HepG2 (cell line): Measurements from ENCODE around the gene GRAMD4.

Experiments
- DPF2 ChIP-seq: sonication (generic); formaldehyde crosslinking; IDR thresholded peaks from 2 replicates; pipeline ENCODE4 v1.4.0; 2020; ENCODE audit warnings: mild to moderate bottlenecking, low read depth, missing genetic modification reagents, borderline replicate concordance
- GABPA ChIP-seq, 2 experiments: IDR thresholded peaks; 2 replicates each; pipeline ENCODE4 v1.6.1; 2011 to 2016; ENCODE audit warnings: low read depth in 2 of 2, low read length in 1 of 2, missing biosample characterization in 1 of 2, missing genetic modification characterization in 1 of 2
- HNF4G ChIP-seq, 2 experiments: sonication (generic) in 1 of 2; formaldehyde crosslinking in 1 of 2; IDR thresholded peaks; 2 replicates each; pipeline versions ENCODE4 v1.4.0 to v1.6.1; 2011 to 2020; ENCODE audit warnings: borderline replicate concordance in 2 of 2, low read depth in 2 of 2, mild to moderate bottlenecking in 2 of 2, low read length in 1 of 2, missing genetic modification reagents in 1 of 2, moderate library complexity in 1 of 2
- JUND ChIP-seq: sonication (generic); formaldehyde crosslinking; IDR thresholded peaks from 2 replicates; pipeline ENCODE4 v1.8.0; 2022; ENCODE audit warnings: mild to moderate bottlenecking, missing genetic modification reagents
- MEIS2 ChIP-seq: sonication (generic); formaldehyde crosslinking; IDR thresholded peaks from 2 replicates; pipeline ENCODE4 v1.9.0; 2021; ENCODE audit warnings: mild to moderate bottlenecking, missing genetic modification reagents
- NFYB ChIP-seq: sonication (generic); formaldehyde crosslinking; IDR thresholded peaks from 2 replicates; pipeline ENCODE4 v1.4.0; 2020; ENCODE audit warnings: missing genetic modification reagents
- SP5 ChIP-seq: IDR thresholded peaks from 2 replicates; pipeline ENCODE4 v1.6.1; 2016; ENCODE audit warnings: low read depth, borderline replicate concordance
- TBP ChIP-seq: sonication (generic); formaldehyde crosslinking; IDR thresholded peaks from 2 replicates; pipeline ENCODE4 v1.5.0; 2020; ENCODE audit warnings: missing genetic modification reagents
- ZNF232 ChIP-seq: sonication (generic); formaldehyde crosslinking; IDR thresholded peaks from 2 replicates; pipeline ENCODE4 v1.4.0; 2020; ENCODE audit warnings: missing genetic modification reagents, borderline replicate concordance
- ZNF589 ChIP-seq: sonication (generic); formaldehyde crosslinking; conservative IDR thresholded peaks from 2 replicates; pipeline ENCODE4 v1.8.0; 2022; ENCODE audit warnings: mild to moderate bottlenecking, moderate library complexity, missing genetic modification reagents
- TF ChIP-seq, protein P1 (sequence below): sonication (generic); formaldehyde crosslinking; IDR thresholded peaks from 2 replicates; pipeline ENCODE4 v1.4.0; 2020; ENCODE audit warnings: missing genetic modification reagents, borderline replicate concordance
- TF ChIP-seq, protein P2 (sequence below): sonication (generic); formaldehyde crosslinking; IDR thresholded peaks from 2 replicates; pipeline ENCODE4 v1.4.0; 2020; ENCODE audit warnings: missing genetic modification reagents, borderline replicate concordance
- TF ChIP-seq, protein P3 (sequence below): conservative IDR thresholded peaks from 2 replicates; pipeline ENCODE4 v1.6.1; 2018; ENCODE audit warnings: missing genetic modification reagents
- TF ChIP-seq, protein P4 (sequence below): sonication (generic); formaldehyde crosslinking; IDR thresholded peaks from 2 replicates; pipeline ENCODE4 v1.5.0; 2020; ENCODE audit warnings: mild to moderate bottlenecking, missing genetic modification reagents, moderate library complexity

DNA sequence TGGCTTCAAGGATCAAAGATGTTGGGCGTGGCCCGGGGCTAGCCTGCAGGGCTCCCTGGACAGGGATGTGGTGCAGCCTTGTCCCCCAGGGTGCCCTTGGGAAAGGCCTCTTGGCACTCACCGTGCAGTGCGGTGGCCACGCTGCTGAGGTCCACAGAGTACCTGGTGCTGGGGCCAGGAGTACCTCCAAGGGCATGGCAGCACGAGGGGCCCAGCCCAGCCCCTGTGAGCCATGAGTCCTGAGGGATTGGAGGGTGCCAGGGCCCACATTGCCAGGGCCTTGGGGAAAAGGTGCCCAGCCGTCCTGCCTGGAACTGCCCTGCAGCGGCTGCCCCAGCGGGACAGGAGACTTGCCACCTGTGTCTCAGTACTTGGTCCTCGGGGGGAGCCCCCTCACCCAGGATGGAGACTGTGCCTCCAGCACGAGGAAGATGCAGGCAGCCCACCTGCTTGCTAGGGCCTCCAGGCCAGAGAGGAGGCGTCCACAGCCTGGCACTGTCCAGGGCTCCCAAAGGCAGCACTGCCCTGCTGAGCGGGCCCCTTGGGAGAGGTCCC, 44.2 kb downstream of the GRAMD4 start:
- TF ChIP-seq, protein P1, sequence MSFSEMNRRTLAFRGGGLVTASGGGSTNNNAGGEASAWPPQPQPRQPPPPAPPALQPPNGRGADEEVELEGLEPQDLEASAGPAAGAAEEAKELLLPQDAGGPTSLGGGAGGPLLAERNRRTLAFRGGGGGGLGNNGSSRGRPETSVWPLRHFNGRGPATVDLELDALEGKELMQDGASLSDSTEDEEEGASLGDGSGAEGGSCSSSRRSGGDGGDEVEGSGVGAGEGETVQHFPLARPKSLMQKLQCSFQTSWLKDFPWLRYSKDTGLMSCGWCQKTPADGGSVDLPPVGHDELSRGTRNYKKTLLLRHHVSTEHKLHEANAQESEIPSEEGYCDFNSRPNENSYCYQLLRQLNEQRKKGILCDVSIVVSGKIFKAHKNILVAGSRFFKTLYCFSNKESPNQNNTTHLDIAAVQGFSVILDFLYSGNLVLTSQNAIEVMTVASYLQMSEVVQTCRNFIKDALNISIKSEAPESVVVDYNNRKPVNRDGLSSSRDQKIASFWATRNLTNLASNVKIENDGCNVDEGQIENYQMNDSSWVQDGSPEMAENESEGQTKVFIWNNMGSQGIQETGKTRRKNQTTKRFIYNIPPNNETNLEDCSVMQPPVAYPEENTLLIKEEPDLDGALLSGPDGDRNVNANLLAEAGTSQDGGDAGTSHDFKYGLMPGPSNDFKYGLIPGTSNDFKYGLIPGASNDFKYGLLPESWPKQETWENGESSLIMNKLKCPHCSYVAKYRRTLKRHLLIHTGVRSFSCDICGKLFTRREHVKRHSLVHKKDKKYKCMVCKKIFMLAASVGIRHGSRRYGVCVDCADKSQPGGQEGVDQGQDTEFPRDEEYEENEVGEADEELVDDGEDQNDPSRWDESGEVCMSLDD (CRISPR knock-in tag), result no peak
- TF ChIP-seq, protein P2, sequence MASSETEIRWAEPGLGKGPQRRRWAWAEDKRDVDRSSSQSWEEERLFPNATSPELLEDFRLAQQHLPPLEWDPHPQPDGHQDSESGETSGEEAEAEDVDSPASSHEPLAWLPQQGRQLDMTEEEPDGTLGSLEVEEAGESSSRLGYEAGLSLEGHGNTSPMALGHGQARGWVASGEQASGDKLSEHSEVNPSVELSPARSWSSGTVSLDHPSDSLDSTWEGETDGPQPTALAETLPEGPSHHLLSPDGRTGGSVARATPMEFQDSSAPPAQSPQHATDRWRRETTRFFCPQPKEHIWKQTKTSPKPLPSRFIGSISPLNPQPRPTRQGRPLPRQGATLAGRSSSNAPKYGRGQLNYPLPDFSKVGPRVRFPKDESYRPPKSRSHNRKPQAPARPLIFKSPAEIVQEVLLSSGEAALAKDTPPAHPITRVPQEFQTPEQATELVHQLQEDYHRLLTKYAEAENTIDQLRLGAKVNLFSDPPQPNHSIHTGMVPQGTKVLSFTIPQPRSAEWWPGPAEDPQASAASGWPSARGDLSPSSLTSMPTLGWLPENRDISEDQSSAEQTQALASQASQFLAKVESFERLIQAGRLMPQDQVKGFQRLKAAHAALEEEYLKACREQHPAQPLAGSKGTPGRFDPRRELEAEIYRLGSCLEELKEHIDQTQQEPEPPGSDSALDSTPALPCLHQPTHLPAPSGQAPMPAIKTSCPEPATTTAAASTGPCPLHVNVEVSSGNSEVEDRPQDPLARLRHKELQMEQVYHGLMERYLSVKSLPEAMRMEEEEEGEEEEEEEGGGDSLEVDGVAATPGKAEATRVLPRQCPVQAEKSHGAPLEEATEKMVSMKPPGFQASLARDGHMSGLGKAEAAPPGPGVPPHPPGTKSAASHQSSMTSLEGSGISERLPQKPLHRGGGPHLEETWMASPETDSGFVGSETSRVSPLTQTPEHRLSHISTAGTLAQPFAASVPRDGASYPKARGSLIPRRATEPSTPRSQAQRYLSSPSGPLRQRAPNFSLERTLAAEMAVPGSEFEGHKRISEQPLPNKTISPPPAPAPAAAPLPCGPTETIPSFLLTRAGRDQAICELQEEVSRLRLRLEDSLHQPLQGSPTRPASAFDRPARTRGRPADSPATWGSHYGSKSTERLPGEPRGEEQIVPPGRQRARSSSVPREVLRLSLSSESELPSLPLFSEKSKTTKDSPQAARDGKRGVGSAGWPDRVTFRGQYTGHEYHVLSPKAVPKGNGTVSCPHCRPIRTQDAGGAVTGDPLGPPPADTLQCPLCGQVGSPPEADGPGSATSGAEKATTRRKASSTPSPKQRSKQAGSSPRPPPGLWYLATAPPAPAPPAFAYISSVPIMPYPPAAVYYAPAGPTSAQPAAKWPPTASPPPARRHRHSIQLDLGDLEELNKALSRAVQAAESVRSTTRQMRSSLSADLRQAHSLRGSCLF (CRISPR knock-in tag), result no peak
- TF ChIP-seq, protein P3, sequence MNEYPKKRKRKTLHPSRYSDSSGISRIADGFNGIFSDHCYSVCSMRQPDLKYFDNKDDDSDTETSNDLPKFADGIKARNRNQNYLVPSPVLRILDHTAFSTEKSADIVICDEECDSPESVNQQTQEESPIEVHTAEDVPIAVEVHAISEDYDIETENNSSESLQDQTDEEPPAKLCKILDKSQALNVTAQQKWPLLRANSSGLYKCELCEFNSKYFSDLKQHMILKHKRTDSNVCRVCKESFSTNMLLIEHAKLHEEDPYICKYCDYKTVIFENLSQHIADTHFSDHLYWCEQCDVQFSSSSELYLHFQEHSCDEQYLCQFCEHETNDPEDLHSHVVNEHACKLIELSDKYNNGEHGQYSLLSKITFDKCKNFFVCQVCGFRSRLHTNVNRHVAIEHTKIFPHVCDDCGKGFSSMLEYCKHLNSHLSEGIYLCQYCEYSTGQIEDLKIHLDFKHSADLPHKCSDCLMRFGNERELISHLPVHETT (CRISPR knock-in tag), result no peak
- TF ChIP-seq DPF2 (CRISPR knock-in tag), result no peak
- TF ChIP-seq TBP (CRISPR knock-in tag), result no peak
- no peak for TF ChIP-seq HNF4G (IDR thresholded peaks at IDR 0.05; ENCODE audit: borderline replicate concordance, low read depth, low read length)
- no peak for TF ChIP-seq HNF4G (CRISPR knock-in tag; IDR thresholded peaks at IDR 0.05; ENCODE audit: borderline replicate concordance, low read depth)
- no peak for TF ChIP-seq NFYB (CRISPR knock-in tag)
- TF ChIP-seq, protein P4, sequence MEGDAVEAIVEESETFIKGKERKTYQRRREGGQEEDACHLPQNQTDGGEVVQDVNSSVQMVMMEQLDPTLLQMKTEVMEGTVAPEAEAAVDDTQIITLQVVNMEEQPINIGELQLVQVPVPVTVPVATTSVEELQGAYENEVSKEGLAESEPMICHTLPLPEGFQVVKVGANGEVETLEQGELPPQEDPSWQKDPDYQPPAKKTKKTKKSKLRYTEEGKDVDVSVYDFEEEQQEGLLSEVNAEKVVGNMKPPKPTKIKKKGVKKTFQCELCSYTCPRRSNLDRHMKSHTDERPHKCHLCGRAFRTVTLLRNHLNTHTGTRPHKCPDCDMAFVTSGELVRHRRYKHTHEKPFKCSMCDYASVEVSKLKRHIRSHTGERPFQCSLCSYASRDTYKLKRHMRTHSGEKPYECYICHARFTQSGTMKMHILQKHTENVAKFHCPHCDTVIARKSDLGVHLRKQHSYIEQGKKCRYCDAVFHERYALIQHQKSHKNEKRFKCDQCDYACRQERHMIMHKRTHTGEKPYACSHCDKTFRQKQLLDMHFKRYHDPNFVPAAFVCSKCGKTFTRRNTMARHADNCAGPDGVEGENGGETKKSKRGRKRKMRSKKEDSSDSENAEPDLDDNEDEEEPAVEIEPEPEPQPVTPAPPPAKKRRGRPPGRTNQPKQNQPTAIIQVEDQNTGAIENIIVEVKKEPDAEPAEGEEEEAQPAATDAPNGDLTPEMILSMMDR, result no peak
- TF ChIP-seq MEIS2 (CRISPR knock-in tag), result no peak
- TF ChIP-seq SP5, result no peak
- TF ChIP-seq JUND (CRISPR knock-in tag), result no peak
- TF ChIP-seq GABPA (IDR thresholded peaks at IDR 0.05; ENCODE audit: low read depth, low read length), result no peak
- TF ChIP-seq GABPA (CRISPR knock-in tag; IDR thresholded peaks at IDR 0.05; ENCODE audit: low read depth), result no peak
- TF ChIP-seq ZNF589 (CRISPR knock-in tag), result no peak
- no peak for TF ChIP-seq ZNF232 (CRISPR knock-in tag)
